Rectal smooth muscle tissue (tissue), 1 donor: Measurements from ENCODE around the gene SLC43A1.
A peak's percentile ranks its signal among the peaks of the same experiment; 100 is the strongest.

Source experiments
- H3K27ac ChIP-seq: one replicate; pipeline ENCODE4 v1.7.0; 2013; ENCODE audit warnings: low read depth, low read length, inconsistent platforms
- H3K27me3 ChIP-seq: one replicate; pipeline ENCODE4 v1.7.0; 2013; ENCODE audit warnings: low read length; ENCODE audit not compliant: control insufficient read depth, insufficient read depth
- H3K36me3 ChIP-seq: one replicate; pipeline ENCODE4 v1.7.0; 2013; ENCODE audit warnings: low read length; ENCODE audit not compliant: control insufficient read depth, insufficient read depth
- H3K4me1 ChIP-seq: one replicate; pipeline ENCODE4 v1.7.0; 2013; ENCODE audit warnings: low read length; ENCODE audit not compliant: control insufficient read depth, insufficient read depth
- H3K4me3 ChIP-seq: one replicate; pipeline ENCODE4 v1.7.0; 2013; ENCODE audit warnings: low read length
- H3K9ac ChIP-seq: one replicate; pipeline ENCODE4 v1.7.0; 2013; ENCODE audit warnings: low read length

The SLC43A1 gene

GRCh38 chr11:57469268-57469667 lies 46.2 kb downstream of the SLC43A1 start:
- no peak overlapping the region for H3K9ac ChIP-seq
- H3K27me3 ChIP-seq: no peaks in the 10 kb centered on the region
- H3K4me3 ChIP-seq: no peak overlapping the region
- no peaks in the 10 kb centered on the region for H3K36me3 ChIP-seq
- H3K4me1 ChIP-seq: no peaks in the 10 kb centered on the region
- no peak overlapping the region for H3K27ac ChIP-seq

DNA sequence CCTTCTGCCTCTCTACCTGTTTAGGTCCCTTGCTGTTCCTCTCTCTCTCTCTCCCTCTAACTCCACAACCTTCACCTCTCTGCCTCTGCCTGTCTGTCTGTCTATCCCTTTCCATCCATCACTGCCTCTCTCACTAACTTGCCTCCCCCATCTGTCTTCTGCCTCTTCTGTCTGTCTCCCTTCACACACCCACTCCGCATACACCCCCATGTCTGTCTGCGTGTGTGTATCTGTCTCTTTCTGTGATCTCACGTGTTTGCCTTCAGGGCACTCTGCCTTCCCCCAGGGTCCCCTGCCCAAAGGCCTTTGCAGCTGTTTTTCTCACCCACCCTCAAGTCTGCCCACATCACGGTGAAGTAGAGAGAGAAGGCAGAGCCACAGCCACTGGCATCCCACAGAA lies 47.2 kb downstream of the SLC43A1 start:
- H3K4me3 ChIP-seq: no peak overlapping the region
- H3K27me3 ChIP-seq: no peaks in the 10 kb centered on the region
- H3K4me1 ChIP-seq: no peaks in the 10 kb centered on the region
- no peaks in the 10 kb centered on the region for H3K36me3 ChIP-seq
- H3K9ac ChIP-seq: no peak overlapping the region
- no peak overlapping the region for H3K27ac ChIP-seq

DNA sequence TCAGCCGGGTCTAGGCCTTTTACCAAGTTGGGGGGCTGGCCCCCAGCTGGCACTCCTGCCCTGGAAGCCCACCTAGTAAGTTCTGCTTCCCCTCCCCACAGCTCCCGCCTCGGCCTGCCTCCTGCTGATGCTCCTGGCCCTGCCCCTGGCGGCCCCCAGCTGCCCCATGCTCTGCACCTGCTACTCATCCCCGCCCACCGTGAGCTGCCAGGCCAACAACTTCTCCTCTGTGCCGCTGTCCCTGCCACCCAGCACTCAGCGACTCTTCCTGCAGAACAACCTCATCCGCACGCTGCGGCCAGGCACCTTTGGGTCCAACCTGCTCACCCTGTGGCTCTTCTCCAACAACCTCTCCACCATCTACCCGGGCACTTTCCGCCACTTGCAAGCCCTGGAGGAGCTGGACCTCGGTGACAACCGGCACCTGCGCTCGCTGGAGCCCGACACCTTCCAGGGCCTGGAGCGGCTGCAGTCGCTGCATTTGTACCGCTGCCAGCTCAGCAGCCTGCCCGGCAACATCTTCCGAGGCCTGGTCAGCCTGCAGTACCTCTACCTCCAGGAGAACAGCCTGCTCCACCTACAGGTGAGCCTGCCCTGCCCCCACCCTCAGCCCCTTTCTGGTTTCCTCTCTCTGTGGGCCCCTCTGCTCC lies 47.9 kb downstream of the SLC43A1 start:
- Histone ChIP-seq H3K27ac (no peak overlapping the region), H3K27me3 (peaks cover 2% of the 10 kb centered on the region), H3K4me3 (no peak overlapping the region), H3K36me3 (no peaks in the 10 kb centered on the region), H3K4me1 (no peaks in the 10 kb centered on the region), H3K9ac (no peak overlapping the region)

DNA sequence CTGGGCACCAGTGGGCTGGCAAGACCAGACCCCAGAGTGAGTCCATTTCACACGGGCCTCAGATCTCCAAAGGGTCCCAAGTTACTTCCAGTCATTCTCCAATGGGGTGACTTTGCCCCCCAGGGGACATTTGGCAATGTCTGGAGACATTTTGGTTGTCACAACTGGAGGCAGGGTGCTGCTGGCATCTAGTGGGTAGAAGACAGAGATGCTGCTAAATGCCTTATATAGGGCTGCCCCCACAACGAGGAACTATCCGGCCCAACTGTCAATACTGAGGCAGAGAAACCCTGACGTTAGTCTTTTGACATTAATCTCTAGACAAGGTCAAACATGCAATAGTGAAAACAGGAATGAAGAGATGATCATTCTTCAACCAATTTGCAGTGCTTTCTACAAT lies 48.8 kb downstream of the SLC43A1 start:
- no peak overlapping the region for H3K27ac ChIP-seq
- no peak overlapping the region for H3K9ac ChIP-seq
- peaks cover 5% of the 10 kb centered on the region for H3K27me3 ChIP-seq
- no peaks in the 10 kb centered on the region for H3K4me1 ChIP-seq
- no peak overlapping the region for H3K4me3 ChIP-seq
- H3K36me3 ChIP-seq: no peaks in the 10 kb centered on the region

DNA sequence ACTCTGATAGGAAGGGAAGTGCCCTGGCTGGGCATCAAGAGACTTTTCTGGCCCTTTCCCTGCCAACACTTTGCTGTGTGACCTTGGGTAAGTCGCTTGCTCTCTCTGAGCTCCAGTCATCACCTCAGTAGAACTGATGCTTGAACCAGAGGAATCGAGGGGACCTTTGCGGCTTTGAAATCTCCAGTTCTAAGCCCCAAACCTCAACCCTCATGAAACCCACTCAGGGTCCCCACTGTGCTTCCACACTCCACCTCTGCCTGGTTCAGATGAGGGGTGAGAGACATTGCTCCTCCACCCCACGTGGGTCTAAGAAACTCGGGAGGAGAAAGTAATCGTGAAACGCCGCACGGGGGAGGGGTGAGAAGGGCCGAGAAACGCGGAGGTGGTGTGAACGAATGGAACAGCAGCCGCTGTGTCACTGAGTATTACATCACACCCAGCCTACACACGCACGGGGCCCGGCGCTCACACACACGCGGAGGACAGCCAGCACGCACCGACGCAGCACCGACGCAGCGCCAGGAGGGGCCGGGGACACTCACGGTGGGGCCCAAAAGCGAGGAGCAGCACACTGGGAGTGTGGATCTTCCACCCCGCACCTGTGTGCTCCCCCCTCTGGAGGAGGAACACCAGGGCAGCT lies 50.8 kb downstream of the SLC43A1 start:
- Histone ChIP-seq H3K27ac (no peak overlapping the region), H3K4me1 (peaks cover 4% of the 10 kb centered on the region), H3K36me3 (no peaks in the 10 kb centered on the region), H3K4me3 (no peak overlapping the region), H3K27me3 (peaks cover 16% of the 10 kb centered on the region), H3K9ac (no peak overlapping the region)

GRCh38 chr11:57463671-57464538 lies 51.6 kb downstream of the SLC43A1 start:
- no peak overlapping the region for H3K4me3 ChIP-seq
- peaks cover 6% of the 10 kb centered on the region for H3K4me1 ChIP-seq
- no peak overlapping the region for H3K27ac ChIP-seq
- peaks cover 23% of the 10 kb centered on the region for H3K27me3 ChIP-seq
- H3K9ac ChIP-seq: no peak overlapping the region
- H3K36me3 ChIP-seq: no peaks in the 10 kb centered on the region

- Histone ChIP-seq H3K27me3 (peaks cover 34% of the 10 kb centered on the region), H3K9ac (no peak overlapping the region), H3K36me3 (no peaks in the 10 kb centered on the region), H3K4me1 (peaks cover 6% of the 10 kb centered on the region), H3K4me3 (no peak overlapping the region), H3K27ac (no peak overlapping the region)
Observed at GRCh38 chr11:57462597-57462996, 52.9 kb downstream of the SLC43A1 start.

DNA sequence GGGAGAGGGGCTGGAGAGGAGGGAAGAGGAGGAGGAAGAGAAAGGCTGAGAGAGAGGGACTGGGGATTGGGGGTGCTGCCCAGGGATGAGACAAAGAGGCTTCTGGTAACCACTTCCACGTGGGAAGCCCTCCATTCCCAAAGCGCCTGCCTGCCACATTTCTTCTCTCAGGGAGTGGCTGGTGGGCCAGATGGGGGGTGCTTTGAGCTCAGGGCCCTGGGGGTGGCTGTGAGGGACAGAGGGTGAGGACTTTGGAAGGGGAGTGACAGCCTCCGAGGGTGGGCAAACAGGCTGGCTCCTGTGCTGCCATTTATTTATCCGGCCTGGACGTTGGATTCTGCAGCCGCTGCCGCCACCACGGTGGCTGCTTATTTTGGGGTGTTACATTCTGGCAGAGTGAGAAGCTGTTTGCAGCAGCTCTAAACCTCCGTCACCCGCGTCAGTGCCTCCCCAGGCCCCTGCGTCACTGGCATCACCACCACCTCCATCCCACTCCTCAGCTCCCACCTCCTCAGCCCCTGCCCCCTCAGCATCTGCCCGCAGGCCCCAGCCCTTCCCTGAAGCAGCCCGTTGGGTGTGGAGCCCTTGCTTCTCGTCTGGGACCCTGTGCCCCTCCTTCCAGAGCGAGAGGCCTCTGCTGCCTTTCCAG lies 53.5 kb downstream of the SLC43A1 start:
- H3K4me1 ChIP-seq: peaks cover 6% of the 10 kb centered on the region
- no peak overlapping the region for H3K27ac ChIP-seq
- H3K36me3 ChIP-seq: no peaks in the 10 kb centered on the region
- no peak overlapping the region for H3K9ac ChIP-seq
- H3K4me3 ChIP-seq: no peak overlapping the region
- peaks cover 35% of the 10 kb centered on the region for H3K27me3 ChIP-seq

GRCh38 chr11:57460758-57461749 lies 54.4 kb downstream of the SLC43A1 start:
- Histone ChIP-seq H3K36me3 (no peaks in the 10 kb centered on the region), H3K4me1 (peaks cover 6% of the 10 kb centered on the region), H3K4me3 (peak overlapping the region; percentile 55), H3K27me3 (peaks cover 35% of the 10 kb centered on the region), H3K9ac (no peak overlapping the region), H3K27ac (no peak overlapping the region)

GRCh38 chr11:57460022-57460757 lies 55.3 kb downstream of the SLC43A1 start, which contains the start of gene RTN4RL2:
RTN4RL2 (plus strand) TSS chr11:57460528; CDS start chr11:57460866, 338 bp downstream.
- peaks cover 6% of the 10 kb centered on the region for H3K4me1 ChIP-seq
- H3K36me3 ChIP-seq: no peaks in the 10 kb centered on the region
- H3K9ac ChIP-seq: no peak within 1 kb of the TSS
- no peak within 1 kb of the TSS for H3K27ac ChIP-seq
- H3K27me3 ChIP-seq: peaks cover 35% of the 10 kb centered on the region
- peak within 1 kb of the TSS; percentile 55 for H3K4me3 ChIP-seq
